HepG2 (cell line): ENCODE results near the gene TUBB. TPM values are rescaled to one million over a fixed set of nuclear protein-coding genes. Genes with fewer than 3 reads are reported as not detected.

ENCODE experiments used
- CEBPB ChIP-seq: IDR thresholded peaks from 2 replicates; pipeline ENCODE4 v1.6.1; 2011; ENCODE audit warnings: low read depth, low read length, improper control_type of control experiment, borderline replicate concordance
- FOXO1 ChIP-seq: sonication (generic); formaldehyde crosslinking; IDR thresholded peaks from 2 replicates; pipeline ENCODE4 v1.4.0; 2020; ENCODE audit warnings: missing genetic modification reagents
- JARID2 ChIP-seq: sonication (generic); formaldehyde crosslinking; IDR thresholded peaks from 2 replicates; pipeline ENCODE4 v1.8.1; 2023; ENCODE audit warnings: missing genetic modification reagents, inconsistent platforms; ENCODE audit not compliant: insufficient replicate concordance
- LCORL ChIP-seq, 2 experiments: fragments of 450-650 bp in 1 of 2; sonication (generic) in 1 of 2; formaldehyde crosslinking in 1 of 2; IDR thresholded peaks; 2 replicates each; pipeline versions ENCODE4 v1.5.0 to v1.6.1; 2017 to 2020; ENCODE audit warnings: antibody characterized with exemption in 1 of 2, missing genetic modification reagents in 1 of 2
- RBM22 ChIP-seq: fragments of 200-400 bp; formaldehyde crosslinking; optimal IDR thresholded peaks from 2 replicates; pipeline ENCODE3; 2017; ENCODE audit warnings: mild to moderate bottlenecking, low read length, moderate library complexity
- SMC3 ChIP-seq: IDR thresholded peaks from 2 replicates; pipeline ENCODE4 v1.6.1; 2011; ENCODE audit warnings: low read length, improper control_type of control experiment
- ZFP62 ChIP-seq: sonication (generic); formaldehyde crosslinking; IDR thresholded peaks from 2 replicates; pipeline ENCODE4 v1.4.0; 2020; ENCODE audit warnings: missing genetic modification reagents
- ZNF672 ChIP-seq: sonication (generic); formaldehyde crosslinking; IDR thresholded peaks from 2 replicates; pipeline ENCODE4 v1.8.1; 2022; ENCODE audit warnings: missing genetic modification reagents
- ZNF775 ChIP-seq: sonication (generic); formaldehyde crosslinking; IDR thresholded peaks from 2 replicates; pipeline ENCODE4 v1.4.0; 2020; ENCODE audit warnings: missing genetic modification reagents, mild to moderate bottlenecking, moderate library complexity, borderline replicate concordance
- polyA plus RNA-seq, 8 experiments: library from polyadenylated mRNA; depleted of rRNA in 3 of 8; stranded (reverse) in 7 of 8; unstranded in 1 of 8; fragments of >200 nt; fragmentation: Illumina TruSeq in 4 of 8; extraction: Trizol in 4 of 8; gene quantifications; 2 replicates each; pipeline versions ENCODE4 v1.2.1 to v1.2.3, GENCODE V29; 2011 to 2016; ENCODE audit warnings: low read depth in 4 of 8, missing spikeins in 1 of 8, mixed read lengths in 1 of 8; ENCODE audit not compliant: insufficient read depth in 1 of 8
- total RNA-seq, 5 experiments: library from RNA; depleted of rRNA; stranded (reverse); fragments of >200 nt; fragmentation: Illumina TruSeq; extraction: Trizol; gene quantifications; 2 replicates each; pipeline ENCODE4 v1.2.3, GENCODE V29; 2016; ENCODE audit warnings: low read depth in 1 of 5
- TF ChIP-seq, protein P1 (sequence below): sonication (generic); formaldehyde crosslinking; IDR thresholded peaks from 2 replicates; pipeline ENCODE4 v1.8.0; 2022; ENCODE audit warnings: mild to moderate bottlenecking, missing genetic modification reagents; ENCODE audit not compliant: insufficient replicate concordance
- TF ChIP-seq, protein P2 (sequence below): sonication (generic); formaldehyde crosslinking; IDR thresholded peaks from 2 replicates; pipeline ENCODE4 v1.8.1; 2022; ENCODE audit warnings: mild to moderate bottlenecking, missing genetic modification reagents
- TF ChIP-seq, protein P3 (sequence below): sonication (generic); formaldehyde crosslinking; IDR thresholded peaks from 2 replicates; pipeline ENCODE4 v1.4.0; 2020; ENCODE audit warnings: missing genetic modification reagents
- TF ChIP-seq, protein P4 (sequence below): sonication (generic); formaldehyde crosslinking; IDR thresholded peaks from 2 replicates; pipeline ENCODE4 v1.8.1; 2022; ENCODE audit warnings: low read depth, mild to moderate bottlenecking, missing genetic modification reagents
- TF ChIP-seq, protein P5 (sequence below): sonication (generic); formaldehyde crosslinking; IDR thresholded peaks from 2 replicates; pipeline ENCODE4 v1.4.0; 2020; ENCODE audit warnings: low read depth, mild to moderate bottlenecking, missing genetic modification reagents

The TUBB gene
- total and polyA plus RNA-seq, 2 of the 13 experiments (the other 11 are each of a cell fraction or from before 2014, with no cell fraction given), result 911 to 1,163 TPM

DNA sequence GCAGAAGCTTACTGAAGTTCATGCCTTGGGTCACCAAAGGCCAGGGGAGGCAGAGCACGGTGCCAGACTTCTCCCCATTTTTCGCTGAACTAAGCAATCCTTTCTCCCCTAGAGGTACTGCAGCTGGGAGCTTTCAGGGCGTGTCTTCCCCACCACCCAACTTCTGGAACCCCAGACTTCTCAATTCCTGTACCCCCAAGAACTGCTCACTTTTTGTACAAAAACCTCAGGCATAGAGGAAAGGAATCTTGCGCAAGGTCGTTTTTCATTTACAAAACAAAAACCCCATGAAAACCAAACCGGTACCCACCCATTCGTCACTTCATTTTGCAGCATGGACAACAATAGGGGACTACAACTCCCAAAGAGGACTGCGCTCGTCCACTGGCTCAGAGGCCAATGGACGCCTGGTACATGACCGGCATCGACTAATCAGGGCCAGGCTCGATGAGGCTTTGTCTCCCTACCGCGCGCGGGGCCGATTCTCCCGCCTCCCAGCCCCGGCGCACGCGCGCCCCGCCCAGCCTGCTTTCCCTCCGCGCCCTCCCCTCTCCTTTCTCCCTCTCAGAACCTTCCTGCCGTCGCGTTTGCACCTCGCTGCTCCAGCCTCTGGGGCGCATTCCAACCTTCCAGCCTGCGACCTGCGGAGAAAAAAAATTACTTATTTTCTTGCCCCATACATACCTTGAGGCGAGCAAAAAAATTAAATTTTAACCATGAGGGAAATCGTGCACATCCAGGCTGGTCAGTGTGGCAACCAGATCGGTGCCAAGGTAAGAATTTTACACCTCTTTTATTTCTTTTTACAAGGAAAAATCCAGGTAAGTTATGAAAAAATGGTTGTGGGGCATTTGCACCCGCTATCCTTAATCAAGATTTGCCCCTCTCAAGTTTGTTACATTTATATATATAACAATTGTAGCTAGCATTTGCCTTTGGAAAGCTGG lies at the start of gene TUBB (continued):
- TF ChIP-seq, protein P1, sequence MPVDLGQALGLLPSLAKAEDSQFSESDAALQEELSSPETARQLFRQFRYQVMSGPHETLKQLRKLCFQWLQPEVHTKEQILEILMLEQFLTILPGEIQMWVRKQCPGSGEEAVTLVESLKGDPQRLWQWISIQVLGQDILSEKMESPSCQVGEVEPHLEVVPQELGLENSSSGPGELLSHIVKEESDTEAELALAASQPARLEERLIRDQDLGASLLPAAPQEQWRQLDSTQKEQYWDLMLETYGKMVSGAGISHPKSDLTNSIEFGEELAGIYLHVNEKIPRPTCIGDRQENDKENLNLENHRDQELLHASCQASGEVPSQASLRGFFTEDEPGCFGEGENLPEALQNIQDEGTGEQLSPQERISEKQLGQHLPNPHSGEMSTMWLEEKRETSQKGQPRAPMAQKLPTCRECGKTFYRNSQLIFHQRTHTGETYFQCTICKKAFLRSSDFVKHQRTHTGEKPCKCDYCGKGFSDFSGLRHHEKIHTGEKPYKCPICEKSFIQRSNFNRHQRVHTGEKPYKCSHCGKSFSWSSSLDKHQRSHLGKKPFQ (CRISPR knock-in tag), result no peak
- TF ChIP-seq RBM22, result no peak
- peak; percentile 51 for TF ChIP-seq JARID2 (CRISPR knock-in tag)
- no peak for TF ChIP-seq LCORL (IDR thresholded peaks at IDR 0.05)
- peak; percentile 60 for TF ChIP-seq LCORL (CRISPR knock-in tag; IDR thresholded peaks at IDR 0.05)
- TF ChIP-seq, protein P2, sequence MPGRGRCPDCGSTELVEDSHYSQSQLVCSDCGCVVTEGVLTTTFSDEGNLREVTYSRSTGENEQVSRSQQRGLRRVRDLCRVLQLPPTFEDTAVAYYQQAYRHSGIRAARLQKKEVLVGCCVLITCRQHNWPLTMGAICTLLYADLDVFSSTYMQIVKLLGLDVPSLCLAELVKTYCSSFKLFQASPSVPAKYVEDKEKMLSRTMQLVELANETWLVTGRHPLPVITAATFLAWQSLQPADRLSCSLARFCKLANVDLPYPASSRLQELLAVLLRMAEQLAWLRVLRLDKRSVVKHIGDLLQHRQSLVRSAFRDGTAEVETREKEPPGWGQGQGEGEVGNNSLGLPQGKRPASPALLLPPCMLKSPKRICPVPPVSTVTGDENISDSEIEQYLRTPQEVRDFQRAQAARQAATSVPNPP, result peak; percentile 41; the same call in 1 of the 2 replicates
- no peak for TF ChIP-seq ZNF775 (CRISPR knock-in tag)
- TF ChIP-seq CEBPB, result peak; percentile 79
- TF ChIP-seq SMC3, result 0 out of 2 replicates have a peak, but pooled peaks have one; percentile 2
- no peak for TF ChIP-seq ZNF672 (CRISPR knock-in tag)
- TF ChIP-seq, protein P3, sequence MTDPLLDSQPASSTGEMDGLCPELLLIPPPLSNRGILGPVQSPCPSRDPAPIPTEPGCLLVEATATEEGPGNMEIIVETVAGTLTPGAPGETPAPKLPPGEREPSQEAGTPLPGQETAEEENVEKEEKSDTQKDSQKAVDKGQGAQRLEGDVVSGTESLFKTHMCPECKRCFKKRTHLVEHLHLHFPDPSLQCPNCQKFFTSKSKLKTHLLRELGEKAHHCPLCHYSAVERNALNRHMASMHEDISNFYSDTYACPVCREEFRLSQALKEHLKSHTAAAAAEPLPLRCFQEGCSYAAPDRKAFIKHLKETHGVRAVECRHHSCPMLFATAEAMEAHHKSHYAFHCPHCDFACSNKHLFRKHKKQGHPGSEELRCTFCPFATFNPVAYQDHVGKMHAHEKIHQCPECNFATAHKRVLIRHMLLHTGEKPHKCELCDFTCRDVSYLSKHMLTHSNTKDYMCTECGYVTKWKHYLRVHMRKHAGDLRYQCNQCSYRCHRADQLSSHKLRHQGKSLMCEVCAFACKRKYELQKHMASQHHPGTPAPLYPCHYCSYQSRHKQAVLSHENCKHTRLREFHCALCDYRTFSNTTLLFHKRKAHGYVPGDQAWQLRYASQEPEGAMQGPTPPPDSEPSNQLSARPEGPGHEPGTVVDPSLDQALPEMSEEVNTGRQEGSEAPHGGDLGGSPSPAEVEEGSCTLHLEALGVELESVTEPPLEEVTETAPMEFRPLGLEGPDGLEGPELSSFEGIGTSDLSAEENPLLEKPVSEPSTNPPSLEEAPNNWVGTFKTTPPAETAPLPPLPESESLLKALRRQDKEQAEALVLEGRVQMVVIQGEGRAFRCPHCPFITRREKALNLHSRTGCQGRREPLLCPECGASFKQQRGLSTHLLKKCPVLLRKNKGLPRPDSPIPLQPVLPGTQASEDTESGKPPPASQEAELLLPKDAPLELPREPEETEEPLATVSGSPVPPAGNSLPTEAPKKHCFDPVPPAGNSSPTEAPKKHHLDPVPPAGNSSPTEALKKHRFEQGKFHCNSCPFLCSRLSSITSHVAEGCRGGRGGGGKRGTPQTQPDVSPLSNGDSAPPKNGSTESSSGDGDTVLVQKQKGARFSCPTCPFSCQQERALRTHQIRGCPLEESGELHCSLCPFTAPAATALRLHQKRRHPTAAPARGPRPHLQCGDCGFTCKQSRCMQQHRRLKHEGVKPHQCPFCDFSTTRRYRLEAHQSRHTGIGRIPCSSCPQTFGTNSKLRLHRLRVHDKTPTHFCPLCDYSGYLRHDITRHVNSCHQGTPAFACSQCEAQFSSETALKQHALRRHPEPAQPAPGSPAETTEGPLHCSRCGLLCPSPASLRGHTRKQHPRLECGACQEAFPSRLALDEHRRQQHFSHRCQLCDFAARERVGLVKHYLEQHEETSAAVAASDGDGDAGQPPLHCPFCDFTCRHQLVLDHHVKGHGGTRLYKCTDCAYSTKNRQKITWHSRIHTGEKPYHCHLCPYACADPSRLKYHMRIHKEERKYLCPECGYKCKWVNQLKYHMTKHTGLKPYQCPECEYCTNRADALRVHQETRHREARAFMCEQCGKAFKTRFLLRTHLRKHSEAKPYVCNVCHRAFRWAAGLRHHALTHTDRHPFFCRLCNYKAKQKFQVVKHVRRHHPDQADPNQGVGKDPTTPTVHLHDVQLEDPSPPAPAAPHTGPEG, result peak; percentile 67; the same call in 1 of the 2 replicates
- TF ChIP-seq, protein P4, sequence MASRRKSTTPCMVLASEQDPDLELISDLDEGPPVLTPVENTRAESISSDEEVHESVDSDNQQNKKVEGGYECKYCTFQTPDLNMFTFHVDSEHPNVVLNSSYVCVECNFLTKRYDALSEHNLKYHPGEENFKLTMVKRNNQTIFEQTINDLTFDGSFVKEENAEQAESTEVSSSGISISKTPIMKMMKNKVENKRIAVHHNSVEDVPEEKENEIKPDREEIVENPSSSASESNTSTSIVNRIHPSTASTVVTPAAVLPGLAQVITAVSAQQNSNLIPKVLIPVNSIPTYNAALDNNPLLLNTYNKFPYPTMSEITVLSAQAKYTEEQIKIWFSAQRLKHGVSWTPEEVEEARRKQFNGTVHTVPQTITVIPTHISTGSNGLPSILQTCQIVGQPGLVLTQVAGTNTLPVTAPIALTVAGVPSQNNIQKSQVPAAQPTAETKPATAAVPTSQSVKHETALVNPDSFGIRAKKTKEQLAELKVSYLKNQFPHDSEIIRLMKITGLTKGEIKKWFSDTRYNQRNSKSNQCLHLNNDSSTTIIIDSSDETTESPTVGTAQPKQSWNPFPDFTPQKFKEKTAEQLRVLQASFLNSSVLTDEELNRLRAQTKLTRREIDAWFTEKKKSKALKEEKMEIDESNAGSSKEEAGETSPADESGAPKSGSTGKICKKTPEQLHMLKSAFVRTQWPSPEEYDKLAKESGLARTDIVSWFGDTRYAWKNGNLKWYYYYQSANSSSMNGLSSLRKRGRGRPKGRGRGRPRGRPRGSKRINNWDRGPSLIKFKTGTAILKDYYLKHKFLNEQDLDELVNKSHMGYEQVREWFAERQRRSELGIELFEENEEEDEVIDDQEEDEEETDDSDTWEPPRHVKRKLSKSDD (CRISPR knock-in tag), result no peak
- TF ChIP-seq FOXO1 (CRISPR knock-in tag), result 0 out of 2 replicates have a peak, but pooled peaks have one; percentile 20
- TF ChIP-seq, protein P5, sequence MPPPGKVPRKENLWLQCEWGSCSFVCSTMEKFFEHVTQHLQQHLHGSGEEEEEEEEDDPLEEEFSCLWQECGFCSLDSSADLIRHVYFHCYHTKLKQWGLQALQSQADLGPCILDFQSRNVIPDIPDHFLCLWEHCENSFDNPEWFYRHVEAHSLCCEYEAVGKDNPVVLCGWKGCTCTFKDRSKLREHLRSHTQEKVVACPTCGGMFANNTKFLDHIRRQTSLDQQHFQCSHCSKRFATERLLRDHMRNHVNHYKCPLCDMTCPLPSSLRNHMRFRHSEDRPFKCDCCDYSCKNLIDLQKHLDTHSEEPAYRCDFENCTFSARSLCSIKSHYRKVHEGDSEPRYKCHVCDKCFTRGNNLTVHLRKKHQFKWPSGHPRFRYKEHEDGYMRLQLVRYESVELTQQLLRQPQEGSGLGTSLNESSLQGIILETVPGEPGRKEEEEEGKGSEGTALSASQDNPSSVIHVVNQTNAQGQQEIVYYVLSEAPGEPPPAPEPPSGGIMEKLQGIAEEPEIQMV (CRISPR knock-in tag), result no peak
- no peak for TF ChIP-seq ZFP62 (CRISPR knock-in tag)
